Thyroid gland (tissue), 4 donors: ENCODE data around the gene SYT9.

Experiments
- POLR2A ChIP-seq, 2 donors: fragments of 450-650 bp; IDR thresholded peaks; one replicate each; pipeline ENCODE4 v1.6.1; 2017; ENCODE audit warnings: antibody characterized with exemption in 2 of 2, mild to moderate bottlenecking in 2 of 2, moderate library complexity in 1 of 2
- TF ChIP-seq, protein P1 (sequence below), 6 experiments: fragments of 200-600 bp in 3 of 6; fragments of 450-650 bp in 3 of 6; sonication (generic) in 3 of 6; IDR thresholded peaks; one replicate each; pipeline ENCODE4 v1.5.1; 2016 to 2019; ENCODE audit warnings: antibody characterized with exemption in 6 of 6, mild to moderate bottlenecking in 2 of 6, inconsistent platforms in 1 of 6, moderate library complexity in 1 of 6

DNA sequence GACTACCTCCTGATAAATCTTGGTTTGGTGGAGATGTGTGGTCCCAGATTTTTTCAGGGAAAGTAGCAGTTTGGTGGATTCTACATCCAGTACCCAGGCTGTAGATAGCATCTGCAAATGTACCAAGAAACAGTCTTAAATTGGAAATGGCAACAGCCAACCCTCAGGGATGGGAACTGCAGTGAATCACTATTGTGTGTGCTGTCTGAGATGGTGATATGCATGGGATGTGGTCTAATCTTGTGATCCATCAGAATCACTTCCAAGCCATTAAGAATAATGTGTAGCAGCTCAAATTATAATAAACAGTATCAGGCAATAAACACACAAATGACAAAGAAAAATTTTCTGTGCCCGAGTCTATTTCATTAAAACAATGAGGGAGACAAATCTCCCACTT, 237.0 kb downstream of the SYT9 start:
- TF ChIP-seq POLR2A (IDR thresholded peaks at IDR 0.05): no peak
- TF ChIP-seq, protein P1, sequence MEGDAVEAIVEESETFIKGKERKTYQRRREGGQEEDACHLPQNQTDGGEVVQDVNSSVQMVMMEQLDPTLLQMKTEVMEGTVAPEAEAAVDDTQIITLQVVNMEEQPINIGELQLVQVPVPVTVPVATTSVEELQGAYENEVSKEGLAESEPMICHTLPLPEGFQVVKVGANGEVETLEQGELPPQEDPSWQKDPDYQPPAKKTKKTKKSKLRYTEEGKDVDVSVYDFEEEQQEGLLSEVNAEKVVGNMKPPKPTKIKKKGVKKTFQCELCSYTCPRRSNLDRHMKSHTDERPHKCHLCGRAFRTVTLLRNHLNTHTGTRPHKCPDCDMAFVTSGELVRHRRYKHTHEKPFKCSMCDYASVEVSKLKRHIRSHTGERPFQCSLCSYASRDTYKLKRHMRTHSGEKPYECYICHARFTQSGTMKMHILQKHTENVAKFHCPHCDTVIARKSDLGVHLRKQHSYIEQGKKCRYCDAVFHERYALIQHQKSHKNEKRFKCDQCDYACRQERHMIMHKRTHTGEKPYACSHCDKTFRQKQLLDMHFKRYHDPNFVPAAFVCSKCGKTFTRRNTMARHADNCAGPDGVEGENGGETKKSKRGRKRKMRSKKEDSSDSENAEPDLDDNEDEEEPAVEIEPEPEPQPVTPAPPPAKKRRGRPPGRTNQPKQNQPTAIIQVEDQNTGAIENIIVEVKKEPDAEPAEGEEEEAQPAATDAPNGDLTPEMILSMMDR (IDR thresholded peaks at IDR 0.05): no peak
